Measurements from ENCODE around the gene NOL7. TPM values are rescaled to one million over a fixed set of nuclear protein-coding genes. Genes with fewer than 3 reads are reported as not detected.

The NOL7 gene
- total and polyA plus RNA-seq, 2 donors from 2014 or later: 65.1 to 71.5 TPM

GRCh38 chr6:13568970-13569369 is 46.2 kb upstream of the NOL7 start:
- Histone ChIP-seq H3K4me3 (ENCODE audit: low read length in 3 of 3) (no peak overlapping the region), H3K27me3 (ENCODE audit: control insufficient read depth, insufficient read depth, low read length) (no peaks in the 10 kb centered on the region), H3K36me3 (ENCODE audit: control insufficient read depth in 2 of 3, insufficient read depth in 3 of 3, low read length in 3 of 3) (no peaks in the 10 kb centered on the region), H3K4me1 (ENCODE audit: control insufficient read depth in 2 of 3, insufficient read depth in 2 of 3, low read depth in 1 of 3, low read length in 3 of 3) (peaks cover 0 to 5% (median 4%) of the 10 kb centered on the region in 3 donors), H3K9ac (ENCODE audit: low read length in 3 of 3) (no peak overlapping the region), H3K27ac (ENCODE audit: low read depth in 2 of 2, low read length in 2 of 2) (no peak overlapping the region), H3K9me3 (ENCODE audit: control insufficient read depth in 2 of 3, insufficient read depth in 1 of 3, low read length in 3 of 3) (no peaks in the 10 kb centered on the region)
- FAIRE-seq (no peak), DNase-seq (no peak)
- no peak for TF ChIP-seq CTCF (IDR thresholded peaks at IDR 0.05; ENCODE audit: borderline replicate concordance, extremely low read depth, insufficient read depth)
- intact Hi-C loops (cut with DNase I): no loop called here

DNA sequence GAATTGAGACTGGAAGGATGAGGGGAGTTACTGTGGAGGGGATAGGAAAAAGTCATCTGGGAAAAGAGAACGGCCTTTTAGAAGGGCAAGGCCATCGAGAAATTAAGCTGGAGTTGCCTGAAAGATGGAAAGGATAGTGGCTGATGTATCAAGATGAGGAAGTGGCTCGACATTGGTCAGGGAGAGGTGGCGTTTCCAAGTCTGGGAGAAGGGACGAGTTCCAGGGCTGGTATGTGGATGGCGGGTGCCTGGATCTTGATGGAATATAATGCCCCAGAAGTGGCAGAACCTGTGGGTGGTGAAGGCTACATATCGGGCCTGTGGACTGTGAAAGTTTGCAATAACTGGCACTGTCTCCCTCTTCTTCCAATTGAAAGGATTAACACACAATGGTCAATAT is 42.9 kb upstream of the NOL7 start:
- intact Hi-C loops (cut with DNase I): no loop called here
- FAIRE-seq: no peak

GRCh38 chr6:13572951-13573654 is 42.0 kb upstream of the NOL7 start:
- Histone ChIP-seq H3K9ac (ENCODE audit: low read length in 3 of 3) (peak overlapping the region in 2 of 3 donors; percentile 83), H3K27ac (ENCODE audit: low read depth in 2 of 2, low read length in 2 of 2) (peak overlapping the region in 1 of 2 donors; percentile 54), H3K4me1 (ENCODE audit: control insufficient read depth in 2 of 3, insufficient read depth in 2 of 3, low read depth in 1 of 3, low read length in 3 of 3) (peaks cover 0 to 6% (median 5%) of the 10 kb centered on the region in 3 donors), H3K36me3 (ENCODE audit: control insufficient read depth in 2 of 3, insufficient read depth in 3 of 3, low read length in 3 of 3) (no peaks in the 10 kb centered on the region), H3K9me3 (ENCODE audit: control insufficient read depth in 2 of 3, insufficient read depth in 1 of 3, low read length in 3 of 3) (peaks cover 0 to 4% (median 0%) of the 10 kb centered on the region in 3 donors), H3K27me3 (ENCODE audit: control insufficient read depth, insufficient read depth, low read length) (no peaks in the 10 kb centered on the region), H3K4me3 (ENCODE audit: low read length in 3 of 3) (peak overlapping the region; percentile 75 to 81 (median 76))
- TF ChIP-seq CTCF (IDR thresholded peaks at IDR 0.05; ENCODE audit: borderline replicate concordance, extremely low read depth, insufficient read depth): no peak
- no peak for FAIRE-seq
- no peak for DNase-seq
- intact Hi-C loops (cut with DNase I): no loop called here

More for the DNA sequence above, 42.9 kb upstream of the NOL7 start:
- H3K4me1 ChIP-seq (ENCODE audit: control insufficient read depth in 2 of 3, insufficient read depth in 2 of 3, low read depth in 1 of 3, low read length in 3 of 3): peaks cover 0 to 6% (median 5%) of the 10 kb centered on the region in 3 donors
- no peak overlapping the region for H3K27ac ChIP-seq (ENCODE audit: low read depth in 2 of 2, low read length in 2 of 2)
- no peaks in the 10 kb centered on the region for H3K27me3 ChIP-seq (ENCODE audit: control insufficient read depth, insufficient read depth, low read length)
- H3K36me3 ChIP-seq (ENCODE audit: control insufficient read depth in 2 of 3, insufficient read depth in 3 of 3, low read length in 3 of 3): no peaks in the 10 kb centered on the region
- DNase-seq: no peak
- H3K4me3 ChIP-seq (ENCODE audit: low read length in 3 of 3): no peak overlapping the region
- H3K9me3 ChIP-seq (ENCODE audit: control insufficient read depth in 2 of 3, insufficient read depth in 1 of 3, low read length in 3 of 3): peaks cover 0 to 4% (median 0%) of the 10 kb centered on the region in 3 donors
- H3K9ac ChIP-seq (ENCODE audit: low read length in 3 of 3): no peak overlapping the region
- TF ChIP-seq CTCF (IDR thresholded peaks at IDR 0.05; ENCODE audit: borderline replicate concordance, extremely low read depth, insufficient read depth): no peak
